HEK293 (cell line): ENCODE measurements around the gene ZCCHC9.

Experiments used
- HOXD13 ChIP-seq: sonication (generic); formaldehyde crosslinking; IDR thresholded peaks from 2 replicates; pipeline ENCODE4 v1.8.0; 2022; ENCODE audit warnings: missing genetic modification reagents, borderline replicate concordance
- TCF7L2 ChIP-seq: IDR thresholded peaks from 2 replicates; pipeline ENCODE4 v1.6.1; 2011; ENCODE audit warnings: low read depth, mild to moderate bottlenecking, inconsistent platforms, low read length, moderate library complexity, borderline replicate concordance
- ZBTB26 ChIP-seq: fragments of 450-650 bp; formaldehyde crosslinking; optimal IDR thresholded peaks from 2 replicates; pipeline ENCODE3; 2016; ENCODE audit warnings: missing biosample characterization, mild to moderate bottlenecking, missing genetic modification characterization
- ZNF324 ChIP-seq: fragments of 450-650 bp; formaldehyde crosslinking; IDR thresholded peaks from 2 replicates; pipeline ENCODE4 v1.5.1; 2016; ENCODE audit warnings: missing biosample characterization, missing genetic modification characterization
- ZNF362 ChIP-seq: fragments of 450-650 bp; formaldehyde crosslinking; IDR thresholded peaks from 2 replicates; pipeline ENCODE4 v1.5.1; 2016; ENCODE audit warnings: missing biosample characterization, missing genetic modification characterization
- ZNF530 ChIP-seq: fragments of 450-650 bp; formaldehyde crosslinking; IDR thresholded peaks from 2 replicates; pipeline ENCODE4 v1.5.1; 2016; ENCODE audit warnings: low read depth, missing biosample characterization, missing genetic modification characterization
- ZNF555 ChIP-seq: fragments of 450-650 bp; formaldehyde crosslinking; conservative IDR thresholded peaks from 2 replicates; pipeline ENCODE4 v1.5.1; 2017; ENCODE audit warnings: missing biosample characterization, mild to moderate bottlenecking, missing genetic modification characterization, inconsistent platforms
- ZNF658 ChIP-seq: fragments of 450-650 bp; formaldehyde crosslinking; IDR thresholded peaks from 2 replicates; pipeline ENCODE4; 2016; ENCODE audit warnings: missing biosample characterization, missing genetic modification characterization
- ZSCAN18 ChIP-seq: fragments of 450-650 bp; formaldehyde crosslinking; IDR thresholded peaks from 2 replicates; pipeline ENCODE4 v1.5.1; 2016; ENCODE audit warnings: missing biosample characterization, missing genetic modification characterization

The ZCCHC9 gene

GRCh38 chr5:81361600-81361999 is 60.2 kb downstream of the ZCCHC9 start (continued):
- no peak for TF ChIP-seq ZNF324
- TF ChIP-seq HOXD13 (CRISPR knock-in tag) = no peak
- TF ChIP-seq ZSCAN18 (tag by site-specific recombination) = no peak
- no peak for TF ChIP-seq ZNF362 (tag by site-specific recombination)
- TF ChIP-seq TCF7L2 = no peak
- no peak for TF ChIP-seq ZBTB26 (tag by site-specific recombination)
- TF ChIP-seq ZNF658 (tag by site-specific recombination) = no peak
- TF ChIP-seq ZNF555 = no peak
- TF ChIP-seq ZNF530 (tag by site-specific recombination) = no peak
